ENCODE data around the gene ACOX1. TPM values are rescaled to one million over a fixed set of nuclear protein-coding genes. Genes with fewer than 3 reads are reported as not detected.

The ACOX1 gene
- total RNA-seq, 2 donors from 2014 or later = 22.5 to 37.6 TPM

- Histone ChIP-seq H3K4me1 (ENCODE audit: control insufficient read depth in 1 of 2, low read depth in 2 of 2) (no peaks in the 10 kb centered on the region), H3K36me3 (peaks cover 7% of the 10 kb centered on the region), H3K9me3 (no peaks in the 10 kb centered on the region), H3K27ac (no peak overlapping the region), H3K27me3 (replicated peaks; ENCODE audit: insufficient read depth) (no peaks in the 10 kb centered on the region), H3K4me3 (no peak overlapping the region)
- ATAC-seq (ENCODE audit: insufficient number of reproducible peaks, low FRiP score, low read depth) = no peak
- no peak for TF ChIP-seq CTCF (IDR thresholded peaks at IDR 0.05)
- no peak for DNase-seq (ENCODE audit: low spot score)
Measured at GRCh38 chr17:75921596-75921995, 57.4 kb downstream of the ACOX1 start.

- Histone ChIP-seq H3K36me3 (peaks cover 7% of the 10 kb centered on the region), H3K27ac (no peak overlapping the region), H3K27me3 (replicated peaks; ENCODE audit: insufficient read depth) (no peaks in the 10 kb centered on the region), H3K4me1 (ENCODE audit: control insufficient read depth in 1 of 2, low read depth in 2 of 2) (no peaks in the 10 kb centered on the region), H3K4me3 (no peak overlapping the region), H3K9me3 (no peaks in the 10 kb centered on the region)
- TF ChIP-seq CTCF (IDR thresholded peaks at IDR 0.05) = no peak
- ATAC-seq (ENCODE audit: insufficient number of reproducible peaks, low FRiP score, low read depth) (no peak), DNase-seq (ENCODE audit: low spot score) (no peak)
Measured at GRCh38 chr17:75920045-75920560, 58.9 kb downstream of the ACOX1 start.

GRCh38 chr17:75919611-75920010 lies 59.4 kb downstream of the ACOX1 start:
- ATAC-seq (ENCODE audit: insufficient number of reproducible peaks, low FRiP score, low read depth) (no peak), DNase-seq (ENCODE audit: low spot score) (no peak)
- peaks cover 7% of the 10 kb centered on the region for H3K36me3 ChIP-seq
- no peak overlapping the region for H3K27ac ChIP-seq
- H3K9me3 ChIP-seq = no peaks in the 10 kb centered on the region
- H3K4me3 ChIP-seq = no peak overlapping the region
- H3K27me3 ChIP-seq (replicated peaks; ENCODE audit: insufficient read depth) = no peaks in the 10 kb centered on the region
- no peaks in the 10 kb centered on the region for H3K4me1 ChIP-seq (ENCODE audit: control insufficient read depth in 1 of 2, low read depth in 2 of 2)
- no peak for TF ChIP-seq CTCF (IDR thresholded peaks at IDR 0.05)

GRCh38 chr17:75917917-75918445 lies 61.0 kb downstream of the ACOX1 start:
- H3K27ac ChIP-seq = no peak overlapping the region
- no peaks in the 10 kb centered on the region for H3K4me1 ChIP-seq (ENCODE audit: control insufficient read depth in 1 of 2, low read depth in 2 of 2)
- ATAC-seq (ENCODE audit: insufficient number of reproducible peaks, low FRiP score, low read depth) = no peak
- peaks cover 4% of the 10 kb centered on the region for H3K36me3 ChIP-seq
- no peak overlapping the region for H3K4me3 ChIP-seq
- no peaks in the 10 kb centered on the region for H3K9me3 ChIP-seq
- TF ChIP-seq CTCF (IDR thresholded peaks at IDR 0.05) = no peak
- no peak for DNase-seq (ENCODE audit: low spot score)
- H3K27me3 ChIP-seq (replicated peaks; ENCODE audit: insufficient read depth) = no peaks in the 10 kb centered on the region

GRCh38 chr17:75917141-75917916 lies 61.6 kb downstream of the ACOX1 start:
- no peaks in the 10 kb centered on the region for H3K36me3 ChIP-seq
- H3K27me3 ChIP-seq (replicated peaks; ENCODE audit: insufficient read depth) = no peaks in the 10 kb centered on the region
- H3K9me3 ChIP-seq = no peaks in the 10 kb centered on the region
- H3K27ac ChIP-seq = no peak overlapping the region
- H3K4me1 ChIP-seq (ENCODE audit: control insufficient read depth in 1 of 2, low read depth in 2 of 2) = no peaks in the 10 kb centered on the region
- no peak overlapping the region for H3K4me3 ChIP-seq
- DNase-seq (ENCODE audit: low spot score) (no peak), ATAC-seq (ENCODE audit: insufficient number of reproducible peaks, low FRiP score, low read depth) (no peak)
- no peak for TF ChIP-seq CTCF (IDR thresholded peaks at IDR 0.05)
